ENCODE measurements around the gene ZNF654. TPM values are rescaled to one million over a fixed set of nuclear protein-coding genes. Genes with fewer than 3 reads are reported as not detected.

ZNF654 gene
- total RNA-seq, 4 donors from 2014 or later, result 13.7 to 31.5 (median 15.7) TPM

- Histone ChIP-seq H3K27ac (no peak overlapping the region), H3K9me3 (peaks cover 0 to 18% (median 0%) of the 10 kb centered on the region in 4 donors), H3K4me3 (no peak overlapping the region), H3K4me1 (no peaks in the 10 kb centered on the region), H3K27me3 (no peaks in the 10 kb centered on the region), H3K36me3 (no peaks in the 10 kb centered on the region)
- WGBS, 2 donors, result 47 to 51% methylated on average over 6 of the region's 6 CpGs
- TF ChIP-seq POLR2A (IDR thresholded peaks at IDR 0.05) (no peak), CTCF (IDR thresholded peaks at IDR 0.05) (no peak), EP300 (IDR thresholded peaks at IDR 0.05) (no peak)
- no peak for DNase-seq (ENCODE audit: low spot score in 2 of 2)
These were observed 129.4 kb downstream of the ZNF654 start for GRCh38 chr3:88188436-88188835.

GRCh38 chr3:88189361-88189810, 130.3 kb downstream of the ZNF654 start:
- WGBS, 2 donors, result 93 to 94% methylated on average over 11 of the region's 11 CpGs
- no peak for DNase-seq (ENCODE audit: low spot score in 2 of 2)
- Histone ChIP-seq H3K4me1 (no peaks in the 10 kb centered on the region), H3K36me3 (no peaks in the 10 kb centered on the region), H3K27ac (no peak overlapping the region), H3K4me3 (no peak overlapping the region), H3K9me3 (peaks cover 0 to 13% (median 0%) of the 10 kb centered on the region in 4 donors), H3K27me3 (no peaks in the 10 kb centered on the region)
- TF ChIP-seq EP300 (IDR thresholded peaks at IDR 0.05) (no peak), CTCF (IDR thresholded peaks at IDR 0.05) (no peak), POLR2A (IDR thresholded peaks at IDR 0.05) (no peak)

- Histone ChIP-seq H3K36me3 (no peaks in the 10 kb centered on the region), H3K9me3 (peaks cover 0 to 4% (median 0%) of the 10 kb centered on the region in 4 donors), H3K27me3 (no peaks in the 10 kb centered on the region), H3K4me1 (no peaks in the 10 kb centered on the region), H3K27ac (no peak overlapping the region), H3K4me3 (no peak overlapping the region)
- DNase-seq (ENCODE audit: low spot score in 2 of 2), result no peak
- TF ChIP-seq POLR2A (IDR thresholded peaks at IDR 0.05), result no peak
- TF ChIP-seq EP300 (IDR thresholded peaks at IDR 0.05), result no peak
- TF ChIP-seq CTCF (IDR thresholded peaks at IDR 0.05), result no peak
- WGBS, 2 donors, result 71% methylated on average over 4 of the region's 4 CpGs
These were observed 132.9 kb downstream of the ZNF654 start for GRCh38 chr3:88191872-88192409.

GRCh38 chr3:88192631-88193030, 133.6 kb downstream of the ZNF654 start:
- H3K4me1 ChIP-seq, result no peaks in the 10 kb centered on the region
- H3K4me3 ChIP-seq, result no peak overlapping the region
- DNase-seq (ENCODE audit: low spot score in 2 of 2), result no peak
- H3K36me3 ChIP-seq, result no peaks in the 10 kb centered on the region
- WGBS, 2 donors, result 52 to 54% methylated on average over 3 of the region's 3 CpGs
- TF ChIP-seq POLR2A (IDR thresholded peaks at IDR 0.05) (no peak), CTCF (IDR thresholded peaks at IDR 0.05) (no peak), EP300 (IDR thresholded peaks at IDR 0.05) (no peak)
- no peak overlapping the region for H3K27ac ChIP-seq
- no peaks in the 10 kb centered on the region for H3K27me3 ChIP-seq
- H3K9me3 ChIP-seq, result peaks cover 0 to under 1% (median 0%) of the 10 kb centered on the region in 4 donors

Other genes with a start within 250 kb of the ZNF654 start
- 10 to 100 TPM; 57.3 to 70.6 (median 65.0) TPM for gene CGGBP1, start 250 bp upstream of the ZNF654 start, total RNA-seq
- 10 to 100 TPM; 20.7 to 25.6 (median 21.6) TPM for gene C3orf38, start 90.7 kb downstream of the ZNF654 start, total RNA-seq